Activated naive CD8-positive, alpha-beta T cell treated with anti-CD3 and anti-CD28 coated beads for 36 hours (primary cell): ENCODE results near the gene LMAN2. TPM values are rescaled to one million over a fixed set of nuclear protein-coding genes. Genes with fewer than 3 reads are reported as not detected.
"Not testable (repeated sequence)": the region's sequence is repeated elsewhere in the genome, so short reads cannot be mapped to it uniquely, and the experiment has no call there.

Source experiments
- DNase-seq: peaks from one replicate; pipeline ENCODE4 v3.0.0; 2021
- H3K27ac Mint-ChIP-seq: one replicate; pipeline ENCODE4 v1.8.0; 2022; ENCODE audit warnings: mild to moderate bottlenecking, moderate library complexity, mixed read lengths
- H3K27me3 Mint-ChIP-seq: one replicate; pipeline ENCODE4 v1.8.0; 2022; ENCODE audit warnings: mild to moderate bottlenecking, mixed read lengths
- H3K36me3 Mint-ChIP-seq: one replicate; pipeline ENCODE4 v1.8.0; 2021; ENCODE audit warnings: mild to moderate bottlenecking, mixed read lengths
- H3K4me1 Mint-ChIP-seq: one replicate; pipeline ENCODE4 v1.8.0; 2021; ENCODE audit warnings: mixed read lengths
- H3K4me3 Mint-ChIP-seq: one replicate; pipeline ENCODE4 v1.8.0; 2022; ENCODE audit warnings: mild to moderate bottlenecking, moderate library complexity, mixed read lengths
- H3K9me3 Mint-ChIP-seq: one replicate; pipeline ENCODE4 v1.8.0; 2022; ENCODE audit warnings: mixed read lengths
- total RNA-seq, 2 experiments: library from RNA; stranded (reverse); gene quantifications; one replicate each; pipeline ENCODE4 v1.2.3, GENCODE V29; 2021

Gene LMAN2
- total RNA-seq, 2 experiments from 2014 or later, result 91.5 to 92.1 TPM

DNA sequence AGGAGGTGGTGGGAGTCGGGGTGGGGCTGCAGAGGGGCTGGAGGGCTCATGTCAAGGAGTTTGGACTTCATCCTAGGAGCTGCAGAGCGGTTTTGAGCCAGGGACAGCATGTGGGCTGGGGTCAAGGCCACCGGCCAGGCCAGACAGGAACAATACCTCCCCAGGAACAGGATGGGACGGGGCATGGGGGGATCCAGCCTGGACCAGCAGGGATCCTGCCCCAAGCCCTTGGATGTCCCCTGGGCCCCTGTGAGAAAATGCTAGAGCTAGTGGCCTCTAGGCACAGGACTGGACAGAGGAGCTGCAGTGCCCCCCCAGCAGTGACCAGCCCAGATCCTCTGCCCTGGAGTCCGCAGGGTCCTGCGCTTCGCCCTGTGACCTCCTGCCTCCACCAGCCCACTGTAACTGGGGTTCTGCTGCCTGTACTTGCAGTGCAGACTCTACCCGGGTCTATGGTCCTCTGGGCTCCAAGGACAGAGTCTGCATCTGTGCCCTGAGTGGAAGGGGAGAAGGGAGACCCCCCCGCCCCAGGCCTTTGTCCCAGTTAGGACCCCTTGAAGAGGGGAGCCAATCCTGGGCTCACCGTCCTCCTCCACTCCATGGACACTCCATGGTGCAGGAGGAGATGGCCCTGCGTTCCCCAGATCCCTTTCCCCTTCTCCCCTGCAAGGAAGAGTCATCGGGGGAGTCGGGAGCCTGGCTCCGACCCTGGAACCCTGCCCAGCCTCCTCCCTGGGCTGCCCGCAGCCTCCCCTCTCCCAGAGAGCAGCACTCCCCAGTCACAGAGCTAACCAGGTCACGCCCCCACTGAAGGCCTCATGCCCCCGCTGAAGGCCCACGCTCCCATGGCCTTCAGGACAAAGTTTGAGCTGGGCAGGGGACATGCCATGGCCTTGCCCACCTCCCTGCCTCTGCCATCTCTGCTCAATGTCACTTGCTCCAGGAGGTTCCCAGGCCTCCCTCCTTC is 36.8 kb downstream of the LMAN2 start:
- Mint-ChIP-seq H3K9me3 (peaks cover 1% of the 10 kb centered on the region), H3K27me3 (no peaks in the 10 kb centered on the region), H3K27ac (no peak overlapping the region), H3K4me3 (no peak overlapping the region), H3K36me3 (peaks cover 12% of the 10 kb centered on the region), H3K4me1 (peaks cover 20% of the 10 kb centered on the region)
- DNase-seq, result no peak

DNA sequence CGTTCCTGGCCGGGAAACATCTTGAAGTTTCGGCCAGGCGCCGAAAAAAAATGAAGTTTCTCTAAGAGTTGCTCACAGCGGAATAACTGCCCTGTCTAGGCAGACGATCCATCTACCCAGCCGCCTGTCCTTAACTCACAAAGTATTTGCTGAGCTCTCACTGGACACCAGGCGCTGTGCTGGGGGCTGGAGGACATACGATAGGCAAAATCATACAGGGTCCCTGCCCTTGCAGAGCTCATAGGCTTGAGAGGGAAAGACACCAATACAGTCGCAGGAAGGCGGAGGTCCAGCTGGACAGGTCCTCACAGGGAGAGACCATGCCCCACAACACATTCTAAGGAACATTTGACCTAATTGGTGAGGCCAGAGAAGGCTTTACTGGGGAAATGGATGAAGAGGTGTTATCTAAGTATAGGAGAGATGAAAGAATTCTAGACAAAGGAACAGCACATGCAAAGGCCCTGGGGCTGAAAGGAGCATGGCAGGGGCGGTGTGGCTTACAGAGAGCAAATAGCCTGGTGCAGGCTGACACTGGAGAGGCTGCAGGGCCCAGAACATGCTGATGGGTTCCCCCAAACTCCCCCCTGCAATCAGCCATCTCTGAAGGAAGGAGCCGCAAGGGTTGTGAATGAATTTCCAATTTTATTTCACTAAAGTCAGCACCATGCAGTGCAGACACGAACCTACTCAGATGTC is 37.8 kb downstream of the LMAN2 start:
- DNase-seq, result no peak
- Mint-ChIP-seq H3K27ac (no peak overlapping the region), H3K9me3 (no peaks in the 10 kb centered on the region), H3K27me3 (no peaks in the 10 kb centered on the region), H3K4me3 (no peak overlapping the region), H3K36me3 (peaks cover 12% of the 10 kb centered on the region), H3K4me1 (peaks cover 19% of the 10 kb centered on the region)

DNA sequence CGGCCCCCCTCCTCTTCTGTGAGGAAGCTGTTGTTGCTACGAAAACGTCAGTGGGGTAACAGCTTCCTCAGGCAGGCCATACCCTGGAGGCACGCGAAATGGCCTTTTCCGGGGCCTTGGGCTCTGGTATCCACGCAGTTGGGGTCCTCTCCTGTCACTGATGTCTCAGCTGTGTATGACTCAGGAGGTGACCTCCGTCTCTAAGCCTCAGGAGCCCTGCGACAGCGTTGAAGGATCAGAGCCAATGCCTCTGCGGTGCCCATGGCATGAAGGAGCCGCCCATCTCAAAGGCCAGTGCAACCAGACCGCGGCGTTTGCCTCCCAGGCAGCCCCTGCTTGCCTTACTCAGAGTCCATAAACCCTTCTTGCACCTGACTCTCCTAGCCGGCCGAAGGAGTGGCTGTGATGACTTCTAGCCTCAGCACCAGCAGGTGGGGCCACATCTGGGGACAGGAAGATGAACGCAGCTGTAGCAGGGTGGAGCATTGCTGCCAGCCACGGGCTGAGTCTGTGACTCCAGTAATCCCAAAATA is 38.8 kb downstream of the LMAN2 start:
- H3K36me3 Mint-ChIP-seq, result peaks cover 10% of the 10 kb centered on the region
- H3K4me1 Mint-ChIP-seq, result peaks cover 13% of the 10 kb centered on the region
- H3K27ac Mint-ChIP-seq, result peak overlapping the region; percentile 90
- peak; percentile 60 for DNase-seq
- peak overlapping the region; percentile 87 for H3K4me3 Mint-ChIP-seq
- no peaks in the 10 kb centered on the region for H3K27me3 Mint-ChIP-seq
- H3K9me3 Mint-ChIP-seq, result no peaks in the 10 kb centered on the region

DNA sequence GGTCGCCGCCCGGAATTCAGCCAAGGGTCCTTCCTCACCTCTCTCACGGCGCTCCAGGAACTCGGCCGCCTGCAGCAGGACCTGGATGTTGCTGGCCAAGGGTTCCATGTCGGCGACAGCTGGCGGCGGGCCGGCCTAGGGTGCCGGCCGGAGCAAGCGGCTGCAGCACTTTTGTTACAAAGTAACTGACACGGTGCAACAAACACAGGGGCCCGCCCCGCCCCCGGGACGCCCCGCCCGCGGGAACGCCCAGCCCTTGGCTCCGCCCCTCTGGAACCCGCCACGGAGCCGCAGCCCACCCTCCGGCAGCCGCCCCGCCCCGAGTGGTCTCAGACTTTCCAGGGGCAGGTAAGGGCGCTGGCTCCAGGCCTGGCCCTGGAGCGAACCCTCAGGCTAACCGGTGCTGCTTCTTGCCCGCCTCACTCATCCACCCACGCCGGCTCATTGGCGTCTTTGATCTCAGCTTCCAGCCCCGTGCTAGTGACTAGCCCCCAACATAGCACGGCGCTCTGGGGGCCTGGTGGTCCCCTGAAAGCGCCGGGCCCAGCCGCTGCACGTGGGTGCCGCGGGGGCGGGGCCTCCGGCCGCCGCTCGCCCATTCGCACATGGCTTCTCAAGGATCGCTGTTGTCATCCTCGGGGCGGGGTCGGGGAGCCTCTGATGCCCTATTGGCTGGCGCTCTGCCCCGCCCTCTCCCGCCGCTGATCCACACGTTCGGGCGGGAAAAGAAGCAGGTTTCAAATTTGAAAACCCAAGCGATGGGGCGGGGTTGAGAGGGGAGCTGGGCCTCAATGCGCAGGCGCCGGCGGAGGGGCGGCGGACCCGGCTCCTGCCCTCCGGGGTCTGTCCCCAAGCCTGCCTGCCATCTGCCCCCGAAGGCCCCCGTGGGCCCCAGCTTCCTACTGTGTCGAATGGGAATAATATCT is 39.5 kb downstream of the LMAN2 start, which contains the start of gene MXD3:
Gene MXD3 (minus strand): TSS at position 176 of the 926 bp plus-strand sequence. CDS start 68 bp downstream, at position 108.
- Mint-ChIP-seq H3K4me3 (peak within 1 kb of the TSS; percentile 87), H3K36me3 (peaks cover 11% of the 10 kb centered on the region), H3K27me3 (no peaks in the 10 kb centered on the region), H3K4me1 (peaks cover 14% of the 10 kb centered on the region), H3K9me3 (no peaks in the 10 kb centered on the region), H3K27ac (peak within 1 kb of the TSS; percentile 90)
- DNase-seq, result peak; percentile 99

DNA sequence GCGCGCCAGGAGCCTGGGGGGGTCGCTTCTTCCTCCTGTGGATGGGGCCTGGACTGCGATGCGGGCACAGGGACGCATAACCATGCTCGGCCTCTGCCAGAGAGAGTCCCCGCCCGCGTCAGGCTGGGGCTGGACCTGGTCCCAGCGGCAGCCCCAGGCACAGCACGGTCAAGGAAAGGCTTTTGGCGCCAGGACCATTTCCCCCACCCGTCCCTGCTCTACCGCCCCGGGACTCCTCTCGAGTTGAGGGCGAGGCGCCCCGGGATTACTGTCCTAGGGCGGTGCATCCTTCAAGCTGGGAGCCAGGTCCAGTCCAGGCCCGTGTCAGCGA is 40.1 kb downstream of the LMAN2 start:
- Mint-ChIP-seq H3K36me3 (peaks cover 16% of the 10 kb centered on the region), H3K4me3 (peak overlapping the region; percentile 87), H3K4me1 (peaks cover 19% of the 10 kb centered on the region), H3K9me3 (no peaks in the 10 kb centered on the region), H3K27ac (no peak overlapping the region), H3K27me3 (no peaks in the 10 kb centered on the region)
- DNase-seq, result no peak

DNA sequence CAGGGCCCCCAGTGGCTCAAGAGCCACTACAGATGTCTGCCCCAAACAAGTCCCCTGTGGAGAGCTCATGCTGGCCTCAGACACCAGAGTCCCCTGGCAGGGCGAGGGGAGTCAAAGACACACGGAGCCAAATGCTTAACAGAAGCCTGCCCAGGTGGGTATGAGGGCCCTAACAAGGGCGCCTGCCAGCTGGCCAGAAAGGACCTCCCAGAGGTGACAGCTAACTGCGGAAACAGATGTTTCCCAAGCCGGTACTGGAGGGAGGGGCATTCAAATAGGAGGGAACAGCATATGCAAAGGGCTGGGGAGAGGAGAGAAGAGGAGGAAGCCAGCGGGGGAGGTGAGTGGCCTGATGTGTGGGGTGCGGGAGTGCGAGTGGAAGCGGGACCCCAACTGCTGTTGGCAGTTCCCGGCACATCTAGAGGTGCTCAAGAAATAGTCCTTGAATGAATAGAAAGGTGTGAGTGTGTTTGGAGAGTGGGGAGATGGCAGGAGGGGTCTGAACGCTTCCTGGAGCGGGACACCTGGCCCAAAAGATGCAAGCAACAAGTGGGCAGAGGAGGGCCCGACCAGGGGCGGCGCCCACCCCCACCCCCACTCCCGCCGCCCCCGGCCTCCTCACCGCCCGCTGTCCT is 40.6 kb downstream of the LMAN2 start:
- H3K4me1 Mint-ChIP-seq, result peaks cover 22% of the 10 kb centered on the region

DNA sequence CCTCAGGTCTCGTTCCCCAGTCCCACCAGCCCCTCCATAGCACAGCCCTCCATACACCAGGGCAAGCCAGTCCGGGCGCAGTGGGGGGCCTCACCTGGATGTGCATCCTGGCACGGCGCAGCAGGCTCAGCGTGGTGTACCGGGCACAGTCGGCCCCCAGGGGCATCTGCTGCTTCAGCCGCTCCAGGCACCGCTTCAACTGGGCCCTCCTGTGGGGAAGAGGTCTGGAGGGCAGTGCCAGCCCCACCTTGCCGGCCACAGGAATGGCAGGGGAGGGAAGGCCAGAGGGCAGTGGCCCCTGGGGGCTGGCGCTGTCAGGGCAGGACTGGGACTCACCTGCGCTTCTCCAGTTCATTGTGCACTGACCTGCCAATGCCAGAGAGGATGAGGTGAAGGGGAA is 41.1 kb downstream of the LMAN2 start:
- Mint-ChIP-seq H3K27ac (no peak overlapping the region), H3K36me3 (peaks cover 24% of the 10 kb centered on the region), H3K4me1 (peaks cover 27% of the 10 kb centered on the region), H3K9me3 (no peaks in the 10 kb centered on the region), H3K27me3 (no peaks in the 10 kb centered on the region), H3K4me3 (peak overlapping the region; percentile 87)
- DNase-seq, result no peak

More for the DNA sequence above, 40.6 kb downstream of the LMAN2 start:
- no peaks in the 10 kb centered on the region for H3K9me3 Mint-ChIP-seq
- H3K27me3 Mint-ChIP-seq, result no peaks in the 10 kb centered on the region
- H3K27ac Mint-ChIP-seq, result peak overlapping the region; percentile 58
- H3K4me3 Mint-ChIP-seq, result peak overlapping the region; percentile 87
- peaks cover 20% of the 10 kb centered on the region for H3K36me3 Mint-ChIP-seq
- DNase-seq, result no peak

DNA sequence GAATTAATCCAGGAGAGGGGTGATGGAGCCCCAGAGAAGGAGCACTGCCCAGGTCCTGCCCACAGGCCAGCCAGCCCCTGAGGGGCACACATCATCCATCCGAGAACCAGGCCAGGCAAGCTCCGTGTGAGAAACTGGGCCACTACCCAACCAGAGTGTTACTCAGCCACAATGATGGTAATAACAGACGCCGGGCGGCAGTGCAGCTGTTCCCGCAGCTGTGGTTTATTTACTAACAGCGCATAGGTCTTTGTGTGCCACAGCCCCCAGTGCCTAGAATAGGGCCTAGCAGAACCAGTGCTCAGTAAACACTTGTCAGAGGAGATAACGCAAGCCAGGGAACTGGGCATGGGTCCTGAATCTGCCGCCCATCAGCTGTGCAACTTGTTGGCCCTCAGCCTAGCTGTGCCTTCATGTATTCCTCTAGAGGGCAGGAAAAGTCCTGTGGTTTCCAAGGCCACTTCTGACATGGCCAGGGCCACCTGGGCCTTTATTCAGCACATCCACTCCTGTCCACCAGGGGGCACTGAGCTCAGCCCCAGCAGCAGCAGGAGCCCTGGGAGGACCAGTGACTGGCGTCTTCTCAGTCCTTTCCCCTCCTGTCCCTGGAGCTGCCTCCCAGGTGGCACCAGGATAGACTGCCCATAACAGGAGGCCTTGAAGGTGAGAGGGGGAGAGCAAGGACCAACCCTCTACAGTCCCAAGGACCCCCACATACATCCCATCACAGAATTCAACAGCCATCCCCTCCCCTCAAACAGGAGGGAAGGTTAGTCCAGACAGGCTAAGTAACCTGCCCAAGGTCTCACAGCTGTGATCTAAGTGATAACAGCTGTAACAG is 41.9 kb downstream of the LMAN2 start:
- Mint-ChIP-seq H3K27me3 (no peaks in the 10 kb centered on the region), H3K9me3 (no peaks in the 10 kb centered on the region)
- peak; percentile 73 for DNase-seq

DNA sequence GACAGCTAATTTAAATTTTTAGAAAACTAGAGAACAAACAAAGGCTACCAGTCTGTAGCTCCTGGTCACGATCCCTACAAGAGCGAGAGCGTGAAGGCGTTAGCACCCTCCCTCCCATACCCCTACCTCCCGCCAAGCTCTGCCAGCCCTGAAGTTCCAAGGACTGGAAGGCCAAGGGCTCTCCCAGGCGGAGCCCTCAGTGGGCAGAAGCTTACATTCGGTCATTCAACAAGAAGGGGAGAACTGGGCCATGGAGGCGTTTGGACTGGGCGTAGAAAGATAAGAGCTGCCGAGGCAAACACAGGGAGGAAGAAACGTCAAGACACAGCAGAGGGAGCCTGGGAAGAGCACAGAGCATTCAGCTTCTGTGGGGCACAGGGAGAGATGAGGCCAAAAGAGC is 42.7 kb downstream of the LMAN2 start:
- Mint-ChIP-seq H3K4me3 (no peak overlapping the region), H3K4me1 (peaks cover 35% of the 10 kb centered on the region), H3K36me3 (peaks cover 40% of the 10 kb centered on the region), H3K27ac (peak overlapping the region; percentile 55), H3K9me3 (no peaks in the 10 kb centered on the region), H3K27me3 (no peaks in the 10 kb centered on the region)
- DNase-seq, result no peak

More for the DNA sequence above, 41.9 kb downstream of the LMAN2 start:
- Mint-ChIP-seq H3K4me3 (peak overlapping the region; percentile 15), H3K27ac (peak overlapping the region; percentile 8), H3K36me3 (peaks cover 32% of the 10 kb centered on the region), H3K4me1 (peaks cover 35% of the 10 kb centered on the region)

DNA sequence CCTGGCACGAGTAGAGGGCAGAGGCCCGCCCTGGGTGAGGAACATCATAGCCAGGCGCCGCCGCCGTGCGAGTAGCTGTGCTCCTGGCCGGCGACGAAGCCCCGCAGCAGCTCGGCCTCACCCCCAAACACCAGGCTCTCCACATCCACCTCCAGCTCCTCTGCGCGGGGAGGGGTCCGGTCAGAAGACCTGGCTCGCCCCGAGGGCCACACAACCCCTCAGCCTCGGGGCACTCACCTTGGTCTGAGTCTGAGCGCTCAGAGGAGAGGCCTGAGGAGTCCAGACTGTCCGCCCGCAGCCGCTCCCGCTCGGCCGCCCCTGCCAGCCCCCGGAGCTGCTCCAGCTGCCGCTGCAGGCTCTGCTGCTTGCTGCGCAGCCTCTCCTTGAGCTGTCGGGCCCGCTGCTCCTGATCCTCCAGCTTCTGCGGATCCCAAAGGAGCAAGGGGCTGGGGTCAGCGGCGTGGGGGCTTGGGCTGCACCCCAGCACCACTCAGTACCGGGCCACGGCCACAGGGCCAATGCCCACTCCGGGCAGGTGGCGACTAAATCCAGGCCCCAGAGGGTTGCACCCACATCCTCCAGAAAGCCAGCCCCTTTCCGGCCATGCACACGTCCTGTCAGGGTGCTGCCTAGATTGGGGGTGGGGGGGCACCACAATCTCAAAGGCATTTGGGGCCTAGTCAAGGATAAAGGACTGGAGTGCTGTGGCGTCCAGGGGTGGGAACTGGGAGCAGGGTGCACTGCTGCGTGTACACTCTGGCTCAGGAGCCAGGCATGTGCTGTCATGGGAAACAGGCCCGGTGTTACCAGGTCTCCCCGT is 43.7 kb downstream of the LMAN2 start:
- no peak overlapping the region for H3K27ac Mint-ChIP-seq

DNA sequence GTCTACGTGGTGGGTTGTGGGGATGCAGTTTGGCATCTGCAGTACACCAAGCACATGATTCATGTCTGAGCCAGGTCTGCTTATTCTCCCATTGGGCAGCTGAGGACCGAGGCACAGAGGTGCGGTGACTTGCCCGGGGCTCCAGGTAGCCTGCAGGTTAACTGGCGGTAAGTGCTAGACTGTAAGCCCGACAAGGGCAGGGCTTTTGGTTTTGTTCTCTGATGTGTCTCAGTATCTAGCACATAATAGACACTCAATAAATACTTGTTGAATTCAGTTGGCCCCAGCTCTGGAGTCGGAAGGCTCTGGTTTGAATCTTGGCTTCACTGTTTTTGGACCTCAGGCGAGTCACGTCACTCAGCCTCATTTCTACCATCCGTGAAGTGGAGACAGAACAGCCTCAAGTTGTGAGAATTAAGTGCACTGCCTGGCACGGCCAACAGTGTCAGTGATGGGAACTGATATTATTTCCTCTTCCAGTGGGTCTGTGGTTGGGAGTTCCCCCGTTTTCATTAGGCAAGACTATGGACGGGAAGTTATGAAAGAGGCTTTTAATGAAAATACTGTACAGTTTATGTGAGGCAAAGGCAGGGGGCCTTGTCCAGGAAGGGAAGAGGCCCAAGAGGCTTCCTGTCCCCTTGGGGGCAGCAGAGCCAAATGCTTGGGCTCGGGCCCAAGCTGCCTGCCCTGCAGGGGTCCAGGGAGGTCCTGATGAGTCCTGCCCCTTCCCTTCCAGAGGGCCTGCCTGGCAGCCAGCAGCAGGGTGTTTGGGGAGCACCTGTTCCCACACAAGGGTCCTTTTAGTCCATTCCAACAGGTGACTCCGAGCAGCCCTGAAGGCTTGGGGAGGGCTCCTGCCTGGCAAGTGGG is 44.6 kb downstream of the LMAN2 start:
- H3K4me1 Mint-ChIP-seq, result peaks cover 42% of the 10 kb centered on the region
- H3K36me3 Mint-ChIP-seq, result peaks cover 42% of the 10 kb centered on the region
- H3K27ac Mint-ChIP-seq, result peak overlapping the region; percentile 42
- H3K4me3 Mint-ChIP-seq, result no peak overlapping the region
- no peaks in the 10 kb centered on the region for H3K9me3 Mint-ChIP-seq
- no peak for DNase-seq
- H3K27me3 Mint-ChIP-seq, result no peaks in the 10 kb centered on the region

More for the DNA sequence above, 43.7 kb downstream of the LMAN2 start:
- Mint-ChIP-seq H3K4me3 (no peak overlapping the region), H3K27me3 (no peaks in the 10 kb centered on the region), H3K36me3 (peaks cover 42% of the 10 kb centered on the region), H3K4me1 (peaks cover 36% of the 10 kb centered on the region), H3K9me3 (no peaks in the 10 kb centered on the region)
- no peak for DNase-seq

DNA sequence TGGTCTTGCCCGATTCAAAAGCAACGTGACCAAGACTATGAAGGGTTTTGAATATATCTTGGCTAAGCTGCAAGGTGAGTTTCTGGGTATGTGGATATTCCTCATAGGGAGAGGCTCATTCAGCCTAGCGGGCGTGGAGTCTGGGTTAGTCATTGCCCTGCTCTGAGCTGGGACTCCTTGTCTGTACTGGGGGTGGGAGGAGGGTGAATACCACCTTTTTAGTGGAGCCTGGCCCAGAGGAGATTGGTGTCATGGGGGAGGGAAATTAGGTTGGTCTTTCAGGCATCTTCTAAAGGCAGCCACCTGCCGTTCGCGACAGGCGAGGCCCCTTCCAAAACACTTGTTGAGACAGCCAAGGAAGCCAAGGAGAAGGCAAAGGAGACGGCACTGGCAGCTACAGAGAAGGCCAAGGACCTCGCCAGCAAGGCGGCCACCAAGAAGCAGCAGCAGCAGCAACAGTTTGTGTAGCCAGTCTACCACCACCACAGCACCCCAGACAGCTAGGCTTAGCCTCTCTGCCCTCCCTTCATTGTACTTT is 45.3 kb downstream of the LMAN2 start:
- H3K4me1 Mint-ChIP-seq, result peaks cover 48% of the 10 kb centered on the region
- peaks cover 44% of the 10 kb centered on the region for H3K36me3 Mint-ChIP-seq
- not testable (repeated sequence) for H3K9me3 Mint-ChIP-seq, H3K27me3 Mint-ChIP-seq, DNase-seq
- H3K27ac Mint-ChIP-seq, result peak overlapping the region; percentile 32
- peak overlapping the region; percentile 22 for H3K4me3 Mint-ChIP-seq
